GM18951 (cell line): Measurements from ENCODE around the gene ASTN2.
"Not testable (repeated sequence)": the region's sequence is repeated elsewhere in the genome, so short reads cannot be mapped to it uniquely, and the experiment has no call there.

Experiments used
- POLR2A ChIP-seq: IDR thresholded peaks from 4 replicates; pipeline ENCODE4 v1.6.1; 2011; ENCODE audit warnings: mild to moderate bottlenecking; ENCODE audit not compliant: insufficient read length, insufficient read depth; ENCODE audit errors: extremely low read depth
- in situ Hi-C: fragments of 300-500 bp; cut with MboI; formaldehyde crosslinking; loops from one replicate; pipeline ENCODE4 v1.12.0; 2022; ENCODE audit warnings: low sequenced_read_pairs, mixed read lengths, inconsistent platforms; ENCODE audit not compliant: unreplicated experiment

The ASTN2 gene

GRCh38 chr9:116939161-116939560, 475.7 kb downstream of the ASTN2 start:
- no peak for TF ChIP-seq POLR2A
- in situ Hi-C loops: no loop called here

- in situ Hi-C loops: no loop called here
Measured at GRCh38 chr9:116937361-116937760, 477.5 kb downstream of the ASTN2 start.

GRCh38 chr9:116935149-116935897, 479.5 kb downstream of the ASTN2 start:
- in situ Hi-C loops: no loop called here
- TF ChIP-seq POLR2A: no peak

More at GRCh38 chr9:116937361-116937760, 477.5 kb downstream of the ASTN2 start:
- no peak for TF ChIP-seq POLR2A

- in situ Hi-C loops: no loop called here
- no peak for TF ChIP-seq POLR2A
Measured at GRCh38 chr9:116934131-116934530, 480.7 kb downstream of the ASTN2 start.

- TF ChIP-seq POLR2A: no peak
- in situ Hi-C loops: no loop called here
Measured at GRCh38 chr9:116933251-116933650, 481.6 kb downstream of the ASTN2 start.

- in situ Hi-C loops: no loop called here
Measured at GRCh38 chr9:116929621-116930020, 485.2 kb downstream of the ASTN2 start.

GRCh38 chr9:116928884-116929283, 486.0 kb downstream of the ASTN2 start:
- TF ChIP-seq POLR2A: no peak
- in situ Hi-C loops: no loop called here

More at GRCh38 chr9:116929621-116930020, 485.2 kb downstream of the ASTN2 start:
- TF ChIP-seq POLR2A: no peak

GRCh38 chr9:116928289-116928688, 486.6 kb downstream of the ASTN2 start:
- TF ChIP-seq POLR2A: no peak
- in situ Hi-C loops: no loop called here

- in situ Hi-C loops: no loop called here
- no peak for TF ChIP-seq POLR2A
Measured at GRCh38 chr9:116927726-116928125, 487.1 kb downstream of the ASTN2 start.

GRCh38 chr9:116925121-116925520, 489.7 kb downstream of the ASTN2 start:
- in situ Hi-C loops: no loop called here
- TF ChIP-seq POLR2A: no peak

- TF ChIP-seq POLR2A: no peak
- in situ Hi-C loops: no loop called here
Measured at GRCh38 chr9:116924462-116925110, 490.3 kb downstream of the ASTN2 start.

- in situ Hi-C loops: not testable (repeated sequence)
Measured at GRCh38 chr9:116917895-116918508, 496.9 kb downstream of the ASTN2 start.

GRCh38 chr9:116913536-116913935, 501.3 kb downstream of the ASTN2 start:
- in situ Hi-C loops: no loop called here
- no peak for TF ChIP-seq POLR2A

GRCh38 chr9:116910201-116910600, 504.7 kb downstream of the ASTN2 start:
- TF ChIP-seq POLR2A: no peak
- in situ Hi-C loops: no loop called here
